MM.1S (cell line): ENCODE measurements around the gene SLC35G6.

Source experiments
- DNase-seq: peaks from one replicate; pipeline ENCODE4 v3.0.0-alpha.2; 2015
- H2AFZ ChIP-seq: fragments of 300-600 bp; sonication (generic); 2 replicates; pipeline ENCODE4 v1.6.0; 2016; ENCODE audit warnings: antibody characterized with exemption, low read length
- H3F3A ChIP-seq: fragments of 300-600 bp; sonication (generic); 2 replicates; pipeline ENCODE4 v1.6.1; 2016; ENCODE audit warnings: mild to moderate bottlenecking, antibody characterized with exemption, low read length, moderate library complexity, mixed read lengths; ENCODE audit not compliant: insufficient read depth
- H3K27ac ChIP-seq: fragments of 300-600 bp; sonication (generic); 2 replicates; pipeline ENCODE4 v1.5.1; 2016; ENCODE audit warnings: mild to moderate bottlenecking, low read length
- H3K27me3 ChIP-seq: fragments of 300-600 bp; sonication (generic); replicated peaks from 2 replicates; pipeline ENCODE4 v1.6.0; 2016; ENCODE audit warnings: low read length; ENCODE audit not compliant: insufficient read depth
- H3K36me3 ChIP-seq: fragments of 300-600 bp; sonication (generic); replicated peaks from 2 replicates; pipeline ENCODE4 v1.6.1; 2016; ENCODE audit warnings: mild to moderate bottlenecking, low read length, mixed read lengths; ENCODE audit not compliant: insufficient read depth
- H3K4me1 ChIP-seq: fragments of 300-600 bp; sonication (generic); 2 replicates; pipeline ENCODE4 v1.6.1; 2016; ENCODE audit warnings: low read length, mixed read lengths
- H3K4me2 ChIP-seq: fragments of 300-600 bp; sonication (generic); 2 replicates; pipeline ENCODE4 v1.6.0; 2016; ENCODE audit warnings: low read depth, low read length
- H3K4me3 ChIP-seq: fragments of 300-600 bp; sonication (generic); 2 replicates; pipeline ENCODE4 v1.5.1; 2016; ENCODE audit warnings: low read length, mixed read lengths
- H3K79me2 ChIP-seq: fragments of 300-600 bp; sonication (generic); 2 replicates; pipeline ENCODE4 v1.6.1; 2016; ENCODE audit warnings: mixed run types, low read length, mixed read lengths
- H3K9ac ChIP-seq: fragments of 300-600 bp; sonication (generic); 2 replicates; pipeline ENCODE4 v1.6.1; 2016; ENCODE audit warnings: low read length, mixed read lengths
- H3K9me2 ChIP-seq: fragments of 300-600 bp; sonication (generic); replicated peaks from 2 replicates; pipeline ENCODE4 v1.6.1; 2016; ENCODE audit warnings: mild to moderate bottlenecking, low read length, mixed read lengths; ENCODE audit not compliant: insufficient read depth
- H3K9me3 ChIP-seq: fragments of 300-600 bp; sonication (generic); replicated peaks from 2 replicates; pipeline ENCODE4 v1.6.1; 2016; ENCODE audit warnings: mild to moderate bottlenecking, low read length, mixed read lengths; ENCODE audit not compliant: insufficient read depth
- H4K20me1 ChIP-seq: fragments of 300-600 bp; sonication (generic); 2 replicates; pipeline ENCODE4 v1.6.1; 2016; ENCODE audit warnings: mild to moderate bottlenecking, low read length, moderate library complexity, mixed read lengths; ENCODE audit not compliant: insufficient read depth
- CTCF ChIP-seq: fragments of 300-600 bp; sonication (generic); IDR thresholded peaks from 2 replicates; pipeline ENCODE4 v1.5.1; 2016; ENCODE audit warnings: antibody characterized with exemption, low read length, mixed read lengths
- EZH2 ChIP-seq: fragments of 300-600 bp; sonication (generic); optimal IDR thresholded peaks from 2 replicates; pipeline ENCODE3; 2017; ENCODE audit warnings: low read depth, mild to moderate bottlenecking, antibody characterized with exemption, low read length, mixed read lengths
- EZH2phosphoT487 ChIP-seq: fragments of 300-600 bp; sonication (generic); IDR thresholded peaks from 2 replicates; pipeline ENCODE4 v1.6.1; 2018; ENCODE audit warnings: antibody characterized with exemption, low read length

The SLC35G6 gene

GRCh38 chr17:7438656-7439460 is 42.4 kb upstream of the SLC35G6 start:
- H4K20me1 ChIP-seq, result no peaks in the 10 kb centered on the region
- peaks cover 57% of the 10 kb centered on the region for H3K27me3 ChIP-seq
- no peak overlapping the region for H3K4me2 ChIP-seq
- H3K9ac ChIP-seq, result no peak overlapping the region
- no peaks in the 10 kb centered on the region for H3K9me2 ChIP-seq
- no peaks in the 10 kb centered on the region for H3K9me3 ChIP-seq
- peaks cover 10% of the 10 kb centered on the region for H3K4me1 ChIP-seq
- no peak for DNase-seq
- H3K79me2 ChIP-seq, result no peaks in the 10 kb centered on the region
- H3K4me3 ChIP-seq, result no peak overlapping the region
- H3K27ac ChIP-seq, result no peak overlapping the region
- no peak overlapping the region for H2AFZ ChIP-seq
- H3K36me3 ChIP-seq, result no peaks in the 10 kb centered on the region
- no peak for TF ChIP-seq EZH2phosphoT487
- TF ChIP-seq EZH2, result no peak
- TF ChIP-seq CTCF, result no peak
- H3F3A ChIP-seq, result peaks cover 14% of the 10 kb centered on the region

- no peaks in the 10 kb centered on the region for H3K9me2 ChIP-seq
- H3K36me3 ChIP-seq, result no peaks in the 10 kb centered on the region
- H3K9ac ChIP-seq, result no peak within 1 kb of the TSS
- peaks cover 64% of the 10 kb centered on the region for H3K27me3 ChIP-seq
- no peaks in the 10 kb centered on the region for H3K9me3 ChIP-seq
- peaks cover 14% of the 10 kb centered on the region for H3F3A ChIP-seq
- H3K4me1 ChIP-seq, result peaks cover 10% of the 10 kb centered on the region
- H3K4me3 ChIP-seq, result no peak within 1 kb of the TSS
- H3K27ac ChIP-seq, result no peak within 1 kb of the TSS
- peak within 1 kb of the TSS; percentile 33; the same call in 1 of the 2 replicates for H3K4me2 ChIP-seq
- H2AFZ ChIP-seq, result no peak within 1 kb of the TSS
- no peaks in the 10 kb centered on the region for H3K79me2 ChIP-seq
- DNase-seq, result no peak
- TF ChIP-seq CTCF (no peak), EZH2 (no peak), EZH2phosphoT487 (no peak)
- no peaks in the 10 kb centered on the region for H4K20me1 ChIP-seq
These were observed 41.7 kb upstream of the SLC35G6 start, which contains the start of gene FGF11 for GRCh38 chr17:7439462-7440112. Gene FGF11 (plus strand): TSS chr17:7439512. CDS start chr17:7439621, 109 bp downstream.

GRCh38 chr17:7440113-7440833 is 41.0 kb upstream of the SLC35G6 start:
- Histone ChIP-seq H3F3A (peaks cover 14% of the 10 kb centered on the region), H3K27me3 (peaks cover 69% of the 10 kb centered on the region), H4K20me1 (no peaks in the 10 kb centered on the region), H2AFZ (no peak overlapping the region), H3K4me3 (no peak overlapping the region), H3K4me2 (no peak overlapping the region), H3K27ac (no peak overlapping the region), H3K9me2 (no peaks in the 10 kb centered on the region), H3K4me1 (peaks cover 10% of the 10 kb centered on the region), H3K36me3 (no peaks in the 10 kb centered on the region), H3K9ac (no peak overlapping the region), H3K79me2 (no peaks in the 10 kb centered on the region), H3K9me3 (no peaks in the 10 kb centered on the region)
- no peak for TF ChIP-seq CTCF
- TF ChIP-seq EZH2, result no peak
- no peak for TF ChIP-seq EZH2phosphoT487
- no peak for DNase-seq
